GM23338 (cell line): ENCODE results near the gene MT1F.

ENCODE experiments used
- CREB1 ChIP-seq: fragments of 250-450 bp; sonication (Bioruptor Pico); IDR thresholded peaks from 2 replicates; pipeline ENCODE4 v1.5.0; 2020; ENCODE audit warnings: low read depth, mild to moderate bottlenecking, moderate library complexity
- EZH2 ChIP-seq: fragments of 200-600 bp; sonication (generic); IDR thresholded peaks from one replicate; pipeline ENCODE4 v1.8.0; 2017; ENCODE audit warnings: antibody characterized with exemption, mild to moderate bottlenecking, low read depth; ENCODE audit not compliant: unreplicated experiment
- EZH2phosphoT487 ChIP-seq: fragments of 200-600 bp; sonication (generic); IDR thresholded peaks from one replicate; pipeline ENCODE4 v1.8.1; 2018; ENCODE audit warnings: antibody characterized with exemption; ENCODE audit not compliant: unreplicated experiment
- JUNB ChIP-seq: IDR thresholded peaks from one replicate; pipeline ENCODE4 v1.6.1; 2016; ENCODE audit warnings: antibody characterized with exemption; ENCODE audit not compliant: unreplicated experiment
- NANOG ChIP-seq: IDR thresholded peaks from 2 replicates; pipeline ENCODE4 v1.6.1; 2016; ENCODE audit warnings: antibody characterized with exemption, borderline replicate concordance
- POLR2AphosphoS5 ChIP-seq: IDR thresholded peaks from 2 replicates; pipeline ENCODE4 v1.6.1; 2016; ENCODE audit warnings: antibody characterized with exemption, low read depth
- ZNF114 ChIP-seq: fragments of 250-450 bp; sonication (Bioruptor Pico); IDR thresholded peaks from 2 replicates; pipeline ENCODE4 v1.5.0; 2020; ENCODE audit warnings: mild to moderate bottlenecking, moderate library complexity
- ZNF331 ChIP-seq: fragments of 250-450 bp; sonication (Bioruptor Pico); IDR thresholded peaks from 2 replicates; pipeline ENCODE4 v1.5.0; 2020; ENCODE audit warnings: low read depth, mild to moderate bottlenecking, moderate library complexity
- TF ChIP-seq, protein P1 (sequence below), 2 experiments: fragments of 200-600 bp in 1 of 2; sonication (generic) in 1 of 2; conservative IDR thresholded peaks; 2 replicates each; pipeline versions ENCODE4 v1.5.1 to v1.6.1; 2016 to 2017; ENCODE audit warnings: antibody characterized with exemption in 2 of 2, low read depth in 2 of 2, mild to moderate bottlenecking in 2 of 2, moderate library complexity in 1 of 2
- TF ChIP-seq, protein P2 (sequence below): IDR thresholded peaks from one replicate; pipeline ENCODE4 v1.6.1; 2018; ENCODE audit warnings: antibody characterized with exemption; ENCODE audit not compliant: unreplicated experiment
- TF ChIP-seq, protein P3 (sequence below): IDR thresholded peaks from 2 replicates; pipeline ENCODE4 v1.6.1; 2016; ENCODE audit warnings: antibody characterized with exemption

GRCh38 chr16:56691885-56692284 is 34.1 kb downstream of the MT1F start:
- TF ChIP-seq, protein P1, sequence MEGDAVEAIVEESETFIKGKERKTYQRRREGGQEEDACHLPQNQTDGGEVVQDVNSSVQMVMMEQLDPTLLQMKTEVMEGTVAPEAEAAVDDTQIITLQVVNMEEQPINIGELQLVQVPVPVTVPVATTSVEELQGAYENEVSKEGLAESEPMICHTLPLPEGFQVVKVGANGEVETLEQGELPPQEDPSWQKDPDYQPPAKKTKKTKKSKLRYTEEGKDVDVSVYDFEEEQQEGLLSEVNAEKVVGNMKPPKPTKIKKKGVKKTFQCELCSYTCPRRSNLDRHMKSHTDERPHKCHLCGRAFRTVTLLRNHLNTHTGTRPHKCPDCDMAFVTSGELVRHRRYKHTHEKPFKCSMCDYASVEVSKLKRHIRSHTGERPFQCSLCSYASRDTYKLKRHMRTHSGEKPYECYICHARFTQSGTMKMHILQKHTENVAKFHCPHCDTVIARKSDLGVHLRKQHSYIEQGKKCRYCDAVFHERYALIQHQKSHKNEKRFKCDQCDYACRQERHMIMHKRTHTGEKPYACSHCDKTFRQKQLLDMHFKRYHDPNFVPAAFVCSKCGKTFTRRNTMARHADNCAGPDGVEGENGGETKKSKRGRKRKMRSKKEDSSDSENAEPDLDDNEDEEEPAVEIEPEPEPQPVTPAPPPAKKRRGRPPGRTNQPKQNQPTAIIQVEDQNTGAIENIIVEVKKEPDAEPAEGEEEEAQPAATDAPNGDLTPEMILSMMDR (conservative IDR thresholded peaks at IDR 0.05; ENCODE audit: low read depth in 2 of 2), result no peak
- TF ChIP-seq EZH2 (no peak), EZH2phosphoT487 (no peak), POLR2AphosphoS5 (no peak), ZNF331 (CRISPR knock-in tag) (no peak), ZNF114 (no peak), CREB1 (no peak), NANOG (no peak), JUNB (no peak)
- TF ChIP-seq, protein P2, sequence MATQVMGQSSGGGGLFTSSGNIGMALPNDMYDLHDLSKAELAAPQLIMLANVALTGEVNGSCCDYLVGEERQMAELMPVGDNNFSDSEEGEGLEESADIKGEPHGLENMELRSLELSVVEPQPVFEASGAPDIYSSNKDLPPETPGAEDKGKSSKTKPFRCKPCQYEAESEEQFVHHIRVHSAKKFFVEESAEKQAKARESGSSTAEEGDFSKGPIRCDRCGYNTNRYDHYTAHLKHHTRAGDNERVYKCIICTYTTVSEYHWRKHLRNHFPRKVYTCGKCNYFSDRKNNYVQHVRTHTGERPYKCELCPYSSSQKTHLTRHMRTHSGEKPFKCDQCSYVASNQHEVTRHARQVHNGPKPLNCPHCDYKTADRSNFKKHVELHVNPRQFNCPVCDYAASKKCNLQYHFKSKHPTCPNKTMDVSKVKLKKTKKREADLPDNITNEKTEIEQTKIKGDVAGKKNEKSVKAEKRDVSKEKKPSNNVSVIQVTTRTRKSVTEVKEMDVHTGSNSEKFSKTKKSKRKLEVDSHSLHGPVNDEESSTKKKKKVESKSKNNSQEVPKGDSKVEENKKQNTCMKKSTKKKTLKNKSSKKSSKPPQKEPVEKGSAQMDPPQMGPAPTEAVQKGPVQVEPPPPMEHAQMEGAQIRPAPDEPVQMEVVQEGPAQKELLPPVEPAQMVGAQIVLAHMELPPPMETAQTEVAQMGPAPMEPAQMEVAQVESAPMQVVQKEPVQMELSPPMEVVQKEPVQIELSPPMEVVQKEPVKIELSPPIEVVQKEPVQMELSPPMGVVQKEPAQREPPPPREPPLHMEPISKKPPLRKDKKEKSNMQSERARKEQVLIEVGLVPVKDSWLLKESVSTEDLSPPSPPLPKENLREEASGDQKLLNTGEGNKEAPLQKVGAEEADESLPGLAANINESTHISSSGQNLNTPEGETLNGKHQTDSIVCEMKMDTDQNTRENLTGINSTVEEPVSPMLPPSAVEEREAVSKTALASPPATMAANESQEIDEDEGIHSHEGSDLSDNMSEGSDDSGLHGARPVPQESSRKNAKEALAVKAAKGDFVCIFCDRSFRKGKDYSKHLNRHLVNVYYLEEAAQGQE, result no peak
- TF ChIP-seq, protein P3, sequence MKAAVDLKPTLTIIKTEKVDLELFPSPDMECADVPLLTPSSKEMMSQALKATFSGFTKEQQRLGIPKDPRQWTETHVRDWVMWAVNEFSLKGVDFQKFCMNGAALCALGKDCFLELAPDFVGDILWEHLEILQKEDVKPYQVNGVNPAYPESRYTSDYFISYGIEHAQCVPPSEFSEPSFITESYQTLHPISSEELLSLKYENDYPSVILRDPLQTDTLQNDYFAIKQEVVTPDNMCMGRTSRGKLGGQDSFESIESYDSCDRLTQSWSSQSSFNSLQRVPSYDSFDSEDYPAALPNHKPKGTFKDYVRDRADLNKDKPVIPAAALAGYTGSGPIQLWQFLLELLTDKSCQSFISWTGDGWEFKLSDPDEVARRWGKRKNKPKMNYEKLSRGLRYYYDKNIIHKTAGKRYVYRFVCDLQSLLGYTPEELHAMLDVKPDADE, result no peak
